IMR-90 (cell line): ENCODE data around the gene PPM1D. TPM values are rescaled to one million over a fixed set of nuclear protein-coding genes. Genes with fewer than 3 reads are reported as not detected.

Experiments used
- ATAC-seq: fragments of 200-7000 bp; cut with Tn5 transposase; 2 replicates; pipeline ENCODE4 v1.9.1; 2020; ENCODE audit warnings: low read depth, mild to moderate bottlenecking, moderate library complexity
- BruUV-seq: library from RNA; stranded (reverse); fragments of 400-500 nt; replicated peaks from 2 replicates; lab custom pipeline; 2021; lab: Mats Ljungman, UMichigan
- CTCF ChIA-PET: fragments of 300-600 bp; formaldehyde crosslinking; extraction: SDS; loops from one replicate; lab custom pipeline; 2021; ENCODE audit warnings: antibody characterized with exemption; lab: Yijun Ruan, JAX
- POLR2A ChIA-PET: fragments of 300-600 bp; sonication (Branson Sonifier 250); formaldehyde crosslinking; loops from one replicate; lab custom pipeline; 2022; ENCODE audit warnings: antibody characterized with exemption; ENCODE audit not compliant: unreplicated experiment; lab: Charles Lee
- DNase-seq: peaks from one replicate; pipeline ENCODE4 v3.0.0; 2013
- H2AFZ ChIP-seq: replicated peaks from 2 replicates; pipeline ENCODE3; 2013; ENCODE audit warnings: low read length, mild to moderate bottlenecking; ENCODE audit not compliant: poor library complexity
- H2AK5ac ChIP-seq: 2 replicates; pipeline ENCODE4 v1.6.1; 2013; ENCODE audit warnings: low read depth, low read length, inconsistent platforms
- H2AK9ac ChIP-seq: replicated peaks from 2 replicates; pipeline ENCODE3; 2013; ENCODE audit warnings: mild to moderate bottlenecking, low read depth, low read length, moderate library complexity; ENCODE audit not compliant: poor library complexity
- H2BK120ac ChIP-seq: 2 replicates; pipeline ENCODE4 v1.6.1; 2013; ENCODE audit warnings: low read depth, low read length, inconsistent platforms
- H2BK15ac ChIP-seq: 3 replicates; pipeline ENCODE4 v1.6.1; 2013; ENCODE audit warnings: low read depth, low read length, inconsistent platforms
- H2BK20ac ChIP-seq: 2 replicates; pipeline ENCODE4 v1.6.1; 2013; ENCODE audit warnings: low read depth, mild to moderate bottlenecking, inconsistent platforms, low read length, moderate library complexity
- H2BK5ac ChIP-seq: 2 replicates; pipeline ENCODE4 v1.6.1; 2013; ENCODE audit warnings: mild to moderate bottlenecking, low read depth, low read length, inconsistent platforms; ENCODE audit not compliant: poor library complexity, severe bottlenecking
- H3K14ac ChIP-seq: replicated peaks from 2 replicates; pipeline ENCODE4 v1.6.1; 2013; ENCODE audit warnings: low read depth, low read length, inconsistent platforms
- H3K18ac ChIP-seq: 2 replicates; pipeline ENCODE4 v1.6.1; 2013; ENCODE audit warnings: low read depth, low read length, control low read depth
- H3K23ac ChIP-seq: 2 replicates; pipeline ENCODE4 v1.6.1; 2013; ENCODE audit warnings: low read depth, low read length, inconsistent platforms
- H3K27ac ChIP-seq: 2 replicates; pipeline ENCODE4 v1.5.1; 2013; ENCODE audit warnings: mild to moderate bottlenecking, control low read depth, low read length; ENCODE audit not compliant: insufficient read depth
- H3K27me3 ChIP-seq: 2 replicates; pipeline ENCODE4 v1.6.1; 2013; ENCODE audit warnings: low read length; ENCODE audit not compliant: control insufficient read depth, insufficient read depth
- H3K36me3 ChIP-seq: 2 replicates; pipeline ENCODE4 v1.6.1; 2013; ENCODE audit warnings: low read length, mixed read lengths; ENCODE audit not compliant: control insufficient read depth, insufficient read depth
- H3K4ac ChIP-seq: 2 replicates; pipeline ENCODE4 v1.6.1; 2013; ENCODE audit warnings: low read depth, low read length, inconsistent platforms
- H3K4me1 ChIP-seq: 2 replicates; pipeline ENCODE4 v1.6.1; 2013; ENCODE audit warnings: low read length, mixed read lengths; ENCODE audit not compliant: control insufficient read depth, insufficient read depth
- H3K4me2 ChIP-seq: 2 replicates; pipeline ENCODE4 v1.6.1; 2013; ENCODE audit warnings: low read depth, mild to moderate bottlenecking, control low read depth, low read length, moderate library complexity
- H3K4me3 ChIP-seq: 2 replicates; pipeline ENCODE4 v1.5.1; 2013; ENCODE audit warnings: low read depth, mild to moderate bottlenecking, control low read depth, low read length, moderate library complexity; ENCODE audit not compliant: insufficient read depth
- H3K56ac ChIP-seq: 2 replicates; pipeline ENCODE4 v1.6.1; 2013; ENCODE audit warnings: low read length, inconsistent platforms; ENCODE audit not compliant: insufficient read depth; ENCODE audit errors: extremely low read depth
- H3K79me1 ChIP-seq, 2 experiments: 2 replicates each; pipeline ENCODE4 v1.6.1; 2013; ENCODE audit warnings: low read length in 2 of 2, inconsistent platforms in 1 of 2, low read depth in 1 of 2
- H3K9ac ChIP-seq: 2 replicates; pipeline ENCODE4 v1.6.1; 2013; ENCODE audit warnings: low read depth, low read length, control low read depth
- H3K9me1 ChIP-seq: 2 replicates; pipeline ENCODE4 v1.6.1; 2013; ENCODE audit warnings: low read length, inconsistent platforms; ENCODE audit not compliant: insufficient read depth
- H3K9me3 ChIP-seq: 2 replicates; pipeline ENCODE4 v1.6.1; 2013; ENCODE audit warnings: low read length; ENCODE audit not compliant: control insufficient read depth, insufficient read depth
- H4K20me1 ChIP-seq: 2 replicates; pipeline ENCODE4 v1.6.1; 2013; ENCODE audit warnings: low read length, inconsistent platforms; ENCODE audit not compliant: insufficient read depth
- H4K5ac ChIP-seq: 2 replicates; pipeline ENCODE4 v1.6.1; 2013; ENCODE audit warnings: mild to moderate bottlenecking, low read depth, low read length, control low read depth
- H4K8ac ChIP-seq, 2 experiments: 2 replicates each; pipeline ENCODE4 v1.6.1; 2013; ENCODE audit warnings: low read depth in 2 of 2, low read length in 2 of 2, control low read depth in 1 of 2, inconsistent platforms in 1 of 2
- H4K91ac ChIP-seq: 2 replicates; pipeline ENCODE4 v1.6.1; 2013; ENCODE audit warnings: low read depth, low read length, inconsistent platforms; ENCODE audit not compliant: insufficient read depth
- BHLHE40 ChIP-seq: fragments of 150-350 bp; IDR thresholded peaks from 2 replicates; pipeline ENCODE4 v1.6.1; 2016; ENCODE audit warnings: mild to moderate bottlenecking, low read depth, low read length
- CTCF ChIP-seq: conservative IDR thresholded peaks from 2 replicates; pipeline ENCODE4 v1.5.1; 2012; ENCODE audit warnings: mild to moderate bottlenecking, low read depth, low read length, improper control_type of control experiment
- FOS ChIP-seq: fragments of 150-350 bp; IDR thresholded peaks from 2 replicates; pipeline ENCODE4 v1.6.1; 2016; ENCODE audit warnings: low read depth, low read length
- MAZ ChIP-seq: IDR thresholded peaks from 2 replicates; pipeline ENCODE4 v1.6.1; 2012; ENCODE audit warnings: low read depth, mild to moderate bottlenecking, low read length, improper control_type of control experiment, moderate library complexity, borderline replicate concordance
- MXI1 ChIP-seq: IDR thresholded peaks from 2 replicates; pipeline ENCODE4 v1.6.1; 2012; ENCODE audit warnings: low read depth, mild to moderate bottlenecking, low read length, moderate library complexity, borderline replicate concordance
- POLR2A ChIP-seq: IDR thresholded peaks from 2 replicates; pipeline ENCODE4 v1.6.1; 2012; ENCODE audit warnings: mild to moderate bottlenecking, low read depth, low read length
- RAD21 ChIP-seq: IDR thresholded peaks from 2 replicates; pipeline ENCODE4 v1.6.1; 2012; ENCODE audit warnings: low read length, improper control_type of control experiment
- RFX5 ChIP-seq: IDR thresholded peaks from 2 replicates; pipeline ENCODE4 v1.8.0; 2012; ENCODE audit warnings: low read depth, mild to moderate bottlenecking, low read length, moderate library complexity
- WGBS, 2 experiments: methylation state at CpG; one replicate each; pipeline versions ENCODE4 v1.1.5 to v1.1.7; 2013; ENCODE audit warnings: missing lambda C conversion rate in 2 of 2; ENCODE audit not compliant: insufficient read length in 1 of 2; ENCODE audit errors: extremely low coverage in 2 of 2; 5-methylcytosine and 5-hydroxymethylcytosine counted together
- dilution Hi-C: fragments of 300-500 bp; cut with HindIII; formaldehyde crosslinking; loops from one replicate; pipeline ENCODE4 v1.14.3; 2018; ENCODE audit warnings: low sequenced_read_pairs; ENCODE audit not compliant: unreplicated experiment
- in situ Hi-C: fragments of 300-500 bp; cut with MboI; formaldehyde crosslinking; loops from 3 replicates; pipeline ENCODE4 v1.14.3; 2019; ENCODE audit warnings: low sequenced_read_pairs, inconsistent platforms, mixed read lengths
- intact Hi-C: fragments of 100-400 bp; cut with micrococcal nuclease; formaldehyde crosslinking; loops from 2 replicates; pipeline ENCODE4 v1.10.0; 2022
- polyA plus RNA-seq, 3 experiments: library from polyadenylated mRNA; depleted of rRNA; stranded (reverse); fragments of >200 nt; gene quantifications; 2 replicates each; pipeline ENCODE4 v1.2.3, GENCODE V29; 2012; ENCODE audit warnings: low replicate concordance in 1 of 3
- total RNA-seq: library from RNA; depleted of rRNA; stranded (reverse); fragments of >200 nt; gene quantifications from 2 replicates; pipeline ENCODE4 v1.2.3, GENCODE V29; 2012

PPM1D gene
- total and polyA plus RNA-seq, 2 of the 4 experiments (the other 2 are of a cell fraction) = 5.5 to 16.1 TPM

GRCh38 chr17:60577147-60577915 is 22.7 kb upstream of the PPM1D start:
- Histone ChIP-seq H3K27ac (peak overlapping the region; percentile 36), H3K56ac (peak overlapping the region; percentile 27; the same call in 1 of the 2 replicates), H3K9me1 (peaks cover 3% of the 10 kb centered on the region; the same call in 1 of the 2 replicates), H3K4ac (peak overlapping the region; percentile 13; the same call in 1 of the 2 replicates), H3K36me3 (no peaks in the 10 kb centered on the region), H2AFZ (peak overlapping the region; percentile 69), H2BK5ac (peak overlapping the region; percentile 66), H3K18ac (no peak overlapping the region; the same call in 1 of the 2 replicates), H4K91ac (no peak overlapping the region), H3K9ac (peak overlapping the region; percentile 18), H2BK15ac (peak overlapping the region; percentile 1; the same call in 1 of the 3 replicates), H4K5ac (no peak overlapping the region), H3K14ac (peak overlapping the region; percentile 44; the same call in 1 of the 2 replicates), H3K9me3 (no peaks in the 10 kb centered on the region), H4K8ac (peak overlapping the region in 1 of 2 experiments; percentile 41; a peak in 2 of 4 replicates), H2AK5ac (no peak overlapping the region), H3K27me3 (no peaks in the 10 kb centered on the region), H3K23ac (peak overlapping the region; percentile 34; the same call in 1 of the 2 replicates), H3K4me3 (peak overlapping the region; percentile 34), H2BK120ac (peak overlapping the region; percentile 1; the same call in 1 of the 2 replicates), H4K20me1 (no peaks in the 10 kb centered on the region), H3K4me2 (peak overlapping the region; percentile 64), H2AK9ac (no peak overlapping the region), H2BK20ac (peak overlapping the region; percentile 18; the same call in 1 of the 2 replicates), H3K79me1 (no peaks in the 10 kb centered on the region), H3K4me1 (peaks cover 10% of the 10 kb centered on the region)
- TF ChIP-seq RFX5 = no peak
- TF ChIP-seq MXI1 = peak; percentile 46; the same call in 1 of the 2 replicates
- peak; percentile 33; the same call in 1 of the 2 replicates for TF ChIP-seq RAD21
- TF ChIP-seq CTCF = peak; percentile 30; the same call in 1 of the 2 replicates
- no peak for TF ChIP-seq POLR2A
- no peak for TF ChIP-seq FOS
- no peak for TF ChIP-seq BHLHE40
- no peak for TF ChIP-seq MAZ
- no TSS peak for BruUV-seq
- ATAC-seq (peak; percentile 87), DNase-seq (peak; percentile 72)
- dilution Hi-C loops = no loop called here
- ChIA-PET CTCF (interaction anchor here (0.5 to 1.7 kb wide), 10 partner anchors 15 to 1310 kb away, joined by 3 to 4 read pairs (median 3); no protein-coding TSS in a partner anchor), POLR2A (interaction anchor here (0.7 kb wide), 1 partner anchor 43 kb away, joined by 3 read pairs; no protein-coding TSS in a partner anchor)
- intact Hi-C loops = loop anchor here (2.0 kb wide), 1 partner anchor 61 kb away; no protein-coding TSS in a partner anchor
- in situ Hi-C loops = no loop called here
- 0% methylated on average over 2 of the region's 7 CpGs; no CpG with 5 or more reads in 1 of the 2 experiments for WGBS, 2 experiments
